Activated CD4-positive, alpha-beta T cell treated with anti-CD3 and anti-CD28 coated beads, Interleukin-2, Interleukin-6, amounts not matched to agents 100 ng/mL and 50 ng/mL, durations not matched to agents 16 hours and 8 hours (primary cell): Measurements from ENCODE around the gene CAPS2.

Experiments used
- DNase-seq: peaks from one replicate; pipeline ENCODE4 v3.0.0-alpha.2; 2020

Gene CAPS2

DNA sequence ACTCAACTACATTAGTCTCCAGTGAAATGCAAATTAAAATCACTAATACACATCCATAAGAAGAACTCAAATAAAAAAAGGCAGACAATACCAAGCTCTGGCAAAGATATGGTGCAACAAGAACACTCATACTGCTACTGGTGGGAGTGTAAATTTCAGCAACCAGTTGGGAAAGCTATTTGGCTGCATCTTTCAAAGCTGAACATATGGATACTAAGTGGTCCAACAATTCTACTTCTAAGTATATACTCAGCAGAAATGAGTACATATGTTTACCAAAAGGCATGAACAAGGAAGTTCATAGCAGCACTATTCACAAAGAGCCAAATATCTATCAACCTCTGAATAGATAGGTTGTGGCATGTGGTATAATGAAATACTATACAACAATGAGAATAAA, 27.3 kb downstream of the CAPS2 start:
- DNase-seq = no peak

DNA sequence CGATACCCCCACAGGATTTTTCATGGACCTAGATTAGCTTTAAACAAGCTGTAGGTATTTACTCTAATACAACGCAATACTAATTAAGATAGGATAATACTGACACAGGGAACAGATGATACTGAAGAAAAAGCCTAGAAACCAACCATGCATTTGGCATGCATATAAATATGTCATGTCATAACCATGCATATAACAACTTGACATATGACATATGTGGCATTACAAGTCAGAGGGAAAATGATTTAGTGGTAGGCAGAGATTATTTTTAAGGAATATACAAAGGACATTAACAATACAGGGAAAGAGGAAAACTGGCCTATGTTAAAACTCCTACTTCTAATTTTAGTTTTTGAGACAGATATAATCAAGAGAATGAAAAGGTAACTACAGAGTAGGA, 27.9 kb downstream of the CAPS2 start:
- no peak for DNase-seq

GRCh38 chr12:75294797-75295196, 35.3 kb downstream of the CAPS2 start:
- no peak for DNase-seq

GRCh38 chr12:75294336-75294735, 35.8 kb downstream of the CAPS2 start:
- DNase-seq = no peak

- DNase-seq = no peak
Observed at GRCh38 chr12:75291014-75291413, 39.1 kb downstream of the CAPS2 start.

DNA sequence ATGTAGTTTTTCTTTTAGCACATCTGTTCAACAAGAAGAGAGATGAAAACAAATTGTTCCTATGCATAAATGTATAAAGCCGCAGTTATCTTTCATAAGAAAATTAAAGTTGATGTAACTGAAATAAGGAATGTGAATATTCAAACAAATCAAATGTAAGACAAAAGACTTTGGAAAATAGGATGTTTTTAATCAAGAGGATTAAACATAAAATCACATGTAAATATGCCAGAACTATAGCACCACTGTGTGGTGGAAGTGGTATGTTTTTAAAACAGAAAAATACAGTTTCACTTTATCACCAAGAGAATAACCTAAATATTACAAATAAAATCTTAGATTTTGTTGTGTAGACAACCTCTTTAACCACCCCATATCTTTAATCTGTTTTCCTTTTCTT, 40.4 kb downstream of the CAPS2 start:
- DNase-seq = no peak

GRCh38 chr12:75288860-75289259, 41.3 kb downstream of the CAPS2 start:
- no peak for DNase-seq

- no peak for DNase-seq
Observed at GRCh38 chr12:75275702-75276101, 54.4 kb downstream of the CAPS2 start.

GRCh38 chr12:75271576-75271975, 58.5 kb downstream of the CAPS2 start:
- no peak for DNase-seq

DNA sequence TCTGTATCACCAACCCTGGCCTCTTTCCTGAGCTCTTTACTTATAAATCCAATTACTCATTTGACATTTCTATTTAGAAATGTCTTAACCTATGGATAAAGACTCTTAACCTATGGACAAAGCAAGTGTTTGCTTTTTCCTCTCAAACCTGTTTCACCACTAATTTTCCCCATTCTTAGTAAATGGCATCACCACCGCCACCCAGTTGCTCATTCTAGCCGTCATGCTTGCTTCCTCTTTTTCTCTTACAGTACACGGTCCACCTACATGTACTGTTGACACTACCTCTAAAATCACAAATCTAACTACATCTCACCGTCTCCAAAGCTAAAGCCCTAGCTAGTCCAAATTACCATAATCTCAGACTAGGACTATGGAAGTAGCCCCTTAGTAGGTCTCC, 60.0 kb downstream of the CAPS2 start:
- no peak for DNase-seq

- DNase-seq = no peak
Observed at GRCh38 chr12:75269209-75269608, 60.9 kb downstream of the CAPS2 start.

DNA sequence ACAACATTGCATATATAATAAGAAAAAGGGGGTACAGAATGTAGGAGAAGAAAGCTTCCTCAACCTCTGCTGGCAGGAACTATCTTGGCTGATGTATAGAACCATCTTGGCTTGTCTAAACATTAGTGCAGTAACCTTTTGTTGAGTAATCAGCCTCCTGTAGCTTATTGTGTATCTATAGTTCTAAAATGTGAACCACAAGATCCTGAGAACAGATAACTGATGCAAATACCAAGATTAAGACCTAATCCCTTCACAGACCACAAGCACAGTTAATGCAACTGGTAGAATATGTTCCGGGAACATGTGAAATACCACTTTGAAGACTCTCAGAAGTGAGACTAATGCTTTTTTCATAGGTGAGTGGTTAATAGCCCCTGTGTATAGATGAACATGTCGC, 69.8 kb downstream of the CAPS2 start:
- DNase-seq = no peak

DNA sequence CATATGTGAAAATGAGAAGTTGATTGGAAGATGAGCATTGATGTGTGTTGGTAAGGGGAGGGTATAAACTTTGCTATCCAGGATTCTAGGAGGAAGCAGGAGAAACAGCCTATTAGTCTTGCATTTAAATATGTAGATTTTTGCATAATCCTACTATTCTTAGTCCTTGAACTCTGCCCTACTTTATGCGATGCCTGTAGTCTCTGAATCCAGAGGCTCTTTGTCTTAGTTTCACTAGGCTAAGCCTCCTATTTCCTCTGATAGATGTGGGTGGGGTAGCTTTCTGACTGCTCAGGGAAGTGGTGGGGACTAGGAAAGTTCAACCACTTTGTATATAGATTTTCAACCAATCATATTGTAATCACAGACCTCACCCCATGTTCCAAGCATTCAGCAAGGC, 71.0 kb downstream of the CAPS2 start:
- no peak for DNase-seq

DNA sequence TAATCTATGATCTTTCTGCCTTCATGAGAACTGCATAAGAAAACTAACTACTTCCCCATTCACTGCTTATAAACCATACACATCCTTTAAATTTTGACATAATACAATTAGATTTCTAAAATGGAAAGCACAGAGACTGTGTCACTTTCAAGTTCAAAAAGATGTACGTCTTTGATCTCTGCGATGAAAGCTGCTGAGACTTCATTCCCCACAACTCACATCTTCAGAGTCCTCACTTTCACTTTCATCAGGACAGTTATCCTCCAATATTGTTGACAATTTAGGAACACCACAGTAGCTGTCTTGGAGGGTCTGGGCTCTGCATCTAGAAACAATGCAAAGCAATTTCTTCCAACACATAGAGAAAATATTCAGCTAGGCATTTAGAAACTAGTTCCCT, 72.6 kb downstream of the CAPS2 start:
- no peak for DNase-seq

DNA sequence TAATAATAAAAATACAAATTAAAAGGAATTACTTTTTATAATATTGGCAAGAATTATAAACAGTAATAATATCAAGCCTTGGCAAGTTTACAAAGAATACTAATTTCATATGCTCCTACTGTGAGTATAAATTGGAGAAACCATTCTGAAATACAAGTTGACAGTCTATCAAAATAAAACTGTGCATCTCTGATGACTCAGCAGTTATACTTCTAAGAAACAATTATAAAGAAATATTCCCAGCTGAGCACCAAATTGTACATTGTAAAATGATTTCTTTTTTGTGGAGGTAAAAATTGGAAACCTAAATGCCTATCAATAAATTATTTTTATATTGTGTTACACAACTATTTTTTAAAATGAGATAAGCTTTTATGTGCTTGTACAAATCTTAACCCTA, 85.0 kb downstream of the CAPS2 start:
- DNase-seq = no peak

DNA sequence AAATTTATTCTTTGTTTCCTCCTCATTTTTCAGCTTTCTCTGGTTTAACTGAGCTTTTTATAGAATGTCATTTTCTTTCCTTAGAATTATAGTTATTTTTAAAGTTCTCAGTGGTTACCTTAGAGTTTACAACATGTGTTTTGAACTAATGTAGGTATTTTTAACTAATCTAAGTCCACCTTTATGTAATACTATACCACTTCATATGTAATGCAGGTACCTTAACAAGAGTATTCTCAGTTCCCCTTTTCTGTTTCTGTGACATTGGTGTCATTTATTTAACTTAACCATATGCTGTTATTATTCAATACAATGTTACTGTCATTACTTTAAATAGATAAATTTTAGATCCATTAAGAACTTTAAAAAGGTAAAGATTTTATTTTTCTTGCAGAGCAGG, 90.1 kb downstream of the CAPS2 start:
- DNase-seq = no peak

DNA sequence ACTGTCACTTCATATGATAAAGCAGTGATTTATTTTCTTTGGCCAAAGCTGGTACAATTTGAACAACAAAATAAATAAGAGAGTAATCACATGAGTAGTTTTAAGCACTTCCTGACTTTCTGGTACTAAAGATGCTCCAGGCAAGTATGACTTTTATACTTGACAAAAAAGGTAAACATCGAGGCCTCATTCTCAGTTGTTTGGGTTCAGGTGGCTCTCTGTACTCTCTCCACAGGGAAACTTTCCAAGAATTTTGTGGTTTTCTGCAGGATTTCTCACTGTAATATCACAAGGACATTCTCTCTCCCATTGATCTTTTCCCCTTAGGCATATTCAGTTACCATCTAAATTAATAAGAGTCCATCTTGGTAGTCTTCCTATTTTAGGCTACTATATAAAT, 93.9 kb downstream of the CAPS2 start:
- DNase-seq = no peak

DNA sequence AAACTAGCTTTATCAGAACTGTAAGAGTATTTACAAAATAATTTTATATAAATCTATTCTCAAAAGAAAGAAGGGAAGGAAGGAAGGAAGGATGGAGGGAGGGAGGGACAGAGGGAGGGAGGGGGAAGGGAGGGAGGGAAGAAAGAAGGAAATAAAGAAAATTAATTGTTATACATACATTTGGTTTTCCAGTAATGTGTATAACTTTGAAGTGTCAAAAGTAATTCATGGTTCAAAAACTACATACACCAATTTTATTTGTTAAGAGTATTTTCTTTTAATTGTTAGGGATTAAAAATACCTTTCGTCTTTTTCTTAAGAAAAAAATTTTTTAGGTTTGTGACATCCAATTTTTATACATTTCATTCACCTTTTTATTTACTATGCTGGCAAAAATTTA, 103.0 kb downstream of the CAPS2 start:
- DNase-seq = no peak
